HUES64 (cell line): ENCODE measurements around the gene NELFA. TPM values are rescaled to one million over a fixed set of nuclear protein-coding genes. Genes with fewer than 3 reads are reported as not detected.

Experiments used
- H3K27ac ChIP-seq: 2 replicates; pipeline ENCODE4 v1.7.0; 2013; ENCODE audit warnings: low read depth, low read length, inconsistent platforms
- H3K27me3 ChIP-seq: 2 replicates; pipeline ENCODE4 v1.6.1; 2013; ENCODE audit warnings: mild to moderate bottlenecking, low read length; ENCODE audit not compliant: insufficient read depth
- H3K36me3 ChIP-seq: 2 replicates; pipeline ENCODE4 v1.6.1; 2013; ENCODE audit warnings: mild to moderate bottlenecking, low read length; ENCODE audit not compliant: insufficient read depth
- H3K4me1 ChIP-seq: 2 replicates; pipeline ENCODE4 v1.6.1; 2013; ENCODE audit warnings: mild to moderate bottlenecking, low read length, moderate library complexity; ENCODE audit not compliant: insufficient read depth
- H3K4me3 ChIP-seq: 2 replicates; pipeline ENCODE4 v1.5.1; 2013; ENCODE audit warnings: mild to moderate bottlenecking, low read length, moderate library complexity
- H3K9ac ChIP-seq: 2 replicates; pipeline ENCODE4 v1.6.1; 2013; ENCODE audit warnings: mild to moderate bottlenecking, low read depth, low read length
- H3K9me3 ChIP-seq: 2 replicates; pipeline ENCODE4 v1.6.1; 2013; ENCODE audit warnings: low read depth, low read length; ENCODE audit not compliant: insufficient read depth
- WGBS: fragments of 150-250, 120-280 bp; methylation state at CpG from one replicate; pipeline ENCODE4 v1.1.7; 2013; ENCODE audit warnings: missing lambda C conversion rate; 5-methylcytosine and 5-hydroxymethylcytosine counted together
- polyA plus RNA-seq, 2 experiments: library from polyadenylated mRNA; stranded (reverse); fragments of 50-300 nt; gene quantifications; one replicate each; pipeline ENCODE4 v1.2.3, GENCODE V29; 2013

Gene NELFA
- 36.2 TPM for polyA plus RNA-seq (2013, experiment 1 of 2)
- 34.1 TPM for polyA plus RNA-seq (2013, experiment 2 of 2)

GRCh38 chr4:2008921-2009650, at the start of gene NELFA:
Gene NELFA (minus strand): TSS chr4:2008974. CDS start chr4:2008959, 15 bp downstream.
- under 1% methylated on average over 95 of the region's 95 CpGs for WGBS
- peaks cover 4% of the 10 kb centered on the region; the same call in 1 of the 2 replicates for H3K4me1 ChIP-seq
- peak within 1 kb of the TSS; percentile 99 for H3K9ac ChIP-seq
- peak within 1 kb of the TSS; percentile 100 for H3K27ac ChIP-seq
- peak within 1 kb of the TSS; percentile 99 for H3K4me3 ChIP-seq
- peaks cover 21% of the 10 kb centered on the region for H3K36me3 ChIP-seq
- H3K9me3 ChIP-seq = no peaks in the 10 kb centered on the region
- peaks cover 19% of the 10 kb centered on the region; the same call in 1 of the 2 replicates for H3K27me3 ChIP-seq

GRCh38 chr4:2057382-2058065, 48.8 kb upstream of the NELFA start:
- Histone ChIP-seq H3K4me1 (0 out of 2 replicates have a peak, but pooled peaks cover 3% of the 10 kb centered on the region), H3K36me3 (no peaks in the 10 kb centered on the region), H3K27me3 (peaks cover 80% of the 10 kb centered on the region), H3K27ac (no peak overlapping the region), H3K4me3 (no peak overlapping the region; the same call in 1 of the 2 replicates), H3K9ac (no peak overlapping the region), H3K9me3 (no peaks in the 10 kb centered on the region)
- 71% methylated on average over 26 of the region's 26 CpGs for WGBS

GRCh38 chr4:2054217-2054616, 45.4 kb upstream of the NELFA start:
- Histone ChIP-seq H3K4me1 (peaks cover 7% of the 10 kb centered on the region; the same call in 1 of the 2 replicates), H3K36me3 (no peaks in the 10 kb centered on the region), H3K9ac (no peak overlapping the region), H3K27me3 (peaks cover 63% of the 10 kb centered on the region), H3K27ac (no peak overlapping the region), H3K9me3 (no peaks in the 10 kb centered on the region), H3K4me3 (no peak overlapping the region)
- WGBS = 86% methylated on average over 6 of the region's 6 CpGs

GRCh38 chr4:2051086-2051485, 42.3 kb upstream of the NELFA start:
- peaks cover 7% of the 10 kb centered on the region; the same call in 1 of the 2 replicates for H3K4me1 ChIP-seq
- no peak overlapping the region for H3K27ac ChIP-seq
- H3K9ac ChIP-seq = no peak overlapping the region
- peaks cover 45% of the 10 kb centered on the region for H3K27me3 ChIP-seq
- H3K9me3 ChIP-seq = no peaks in the 10 kb centered on the region
- no peak overlapping the region for H3K4me3 ChIP-seq
- no peaks in the 10 kb centered on the region for H3K36me3 ChIP-seq
- 82% methylated on average over 10 of the region's 10 CpGs for WGBS

GRCh38 chr4:2049811-2050210, 41.0 kb upstream of the NELFA start:
- Histone ChIP-seq H3K27me3 (peaks cover 40% of the 10 kb centered on the region), H3K9ac (no peak overlapping the region), H3K4me3 (no peak overlapping the region), H3K4me1 (peaks cover 7% of the 10 kb centered on the region; the same call in 1 of the 2 replicates), H3K36me3 (no peaks in the 10 kb centered on the region), H3K9me3 (no peaks in the 10 kb centered on the region), H3K27ac (no peak overlapping the region)
- 93% methylated on average over 7 of the region's 7 CpGs for WGBS

GRCh38 chr4:2049381-2049780, 40.6 kb upstream of the NELFA start:
- 95% methylated on average over 7 of the region's 7 CpGs for WGBS
- Histone ChIP-seq H3K9ac (no peak overlapping the region), H3K27ac (no peak overlapping the region)

GRCh38 chr4:2048831-2049230, 40.1 kb upstream of the NELFA start:
- WGBS = 94% methylated on average over 8 of the region's 8 CpGs
- H3K27ac ChIP-seq = no peak overlapping the region

More at GRCh38 chr4:2049381-2049780, 40.6 kb upstream of the NELFA start:
- Histone ChIP-seq H3K4me1 (peaks cover 7% of the 10 kb centered on the region; the same call in 1 of the 2 replicates), H3K27me3 (peaks cover 39% of the 10 kb centered on the region), H3K4me3 (no peak overlapping the region), H3K36me3 (no peaks in the 10 kb centered on the region), H3K9me3 (no peaks in the 10 kb centered on the region)

GRCh38 chr4:2047781-2048581, 39.2 kb upstream of the NELFA start:
- H3K4me1 ChIP-seq = peaks cover 7% of the 10 kb centered on the region; the same call in 1 of the 2 replicates
- 92% methylated on average over 25 of the region's 25 CpGs for WGBS
- no peaks in the 10 kb centered on the region for H3K9me3 ChIP-seq
- no peak overlapping the region for H3K4me3 ChIP-seq
- H3K36me3 ChIP-seq = no peaks in the 10 kb centered on the region
- H3K27me3 ChIP-seq = peaks cover 46% of the 10 kb centered on the region
- no peak overlapping the region for H3K27ac ChIP-seq
- H3K9ac ChIP-seq = no peak overlapping the region

More at GRCh38 chr4:2048831-2049230, 40.1 kb upstream of the NELFA start:
- Histone ChIP-seq H3K27me3 (peaks cover 39% of the 10 kb centered on the region), H3K4me1 (peaks cover 7% of the 10 kb centered on the region; the same call in 1 of the 2 replicates), H3K4me3 (no peak overlapping the region), H3K9ac (no peak overlapping the region), H3K9me3 (no peaks in the 10 kb centered on the region), H3K36me3 (no peaks in the 10 kb centered on the region)

- peaks cover 46% of the 10 kb centered on the region for H3K27me3 ChIP-seq
- no peaks in the 10 kb centered on the region for H3K36me3 ChIP-seq
- no peaks in the 10 kb centered on the region for H3K9me3 ChIP-seq
- H3K27ac ChIP-seq = no peak overlapping the region
- H3K4me1 ChIP-seq = peaks cover 7% of the 10 kb centered on the region; the same call in 1 of the 2 replicates
- 87% methylated on average over 57 of the region's 57 CpGs for WGBS
- no peak overlapping the region for H3K9ac ChIP-seq
- no peak overlapping the region for H3K4me3 ChIP-seq
Measured at GRCh38 chr4:2047031-2047660, 38.4 kb upstream of the NELFA start.
